Measurements from ENCODE around the gene TSPAN8. TPM values are rescaled to one million over a fixed set of nuclear protein-coding genes. Genes with fewer than 3 reads are reported as not detected.

Gene TSPAN8
- total and polyA plus RNA-seq, 5 donors from 2014 or later = not detected

GRCh38 chr12:71085575-71085974 is 72.2 kb downstream of the TSPAN8 start:
- ATAC-seq (ENCODE audit: low read depth in 2 of 2) (no peak), DNase-seq (no peak)
- Histone ChIP-seq H3K4me3 (ENCODE audit: low read depth, low read length) (no peak overlapping the region), H3K36me3 (ENCODE audit: control insufficient read depth, insufficient read depth, low read length) (no peaks in the 10 kb centered on the region), H3K27me3 (ENCODE audit: control insufficient read depth, insufficient read depth, low read length) (no peaks in the 10 kb centered on the region), H3K4me1 (ENCODE audit: control insufficient read depth, insufficient read depth, low read length, poor library complexity, severe bottlenecking) (no peaks in the 10 kb centered on the region), H3K27ac (ENCODE audit: insufficient read depth, low read length, poor library complexity, severe bottlenecking) (no peak overlapping the region), H3K9me3 (ENCODE audit: control insufficient read depth in 2 of 2, low read length in 2 of 2) (no peaks in the 10 kb centered on the region)
- no peak overlapping the region for H3K27ac Mint-ChIP-seq
- H3K9me3 Mint-ChIP-seq = peaks cover 0 to 10% (median 0%) of the 10 kb centered on the region in 7 donors
- no peaks in the 10 kb centered on the region for H3K36me3 Mint-ChIP-seq
- no peak overlapping the region for H3K4me3 Mint-ChIP-seq
- no peaks in the 10 kb centered on the region for H3K4me1 Mint-ChIP-seq
- no peaks in the 10 kb centered on the region for H3K27me3 Mint-ChIP-seq

GRCh38 chr12:71075743-71076142 is 82.1 kb downstream of the TSPAN8 start:
- Mint-ChIP-seq H3K9me3 (peaks cover 0 to 8% (median 2%) of the 10 kb centered on the region in 7 donors), H3K27ac (no peak overlapping the region)

More at GRCh38 chr12:71075743-71076142, 82.1 kb downstream of the TSPAN8 start:
- H3K27ac ChIP-seq (ENCODE audit: insufficient read depth, low read length, poor library complexity, severe bottlenecking) = no peak overlapping the region
- no peaks in the 10 kb centered on the region for H3K27me3 ChIP-seq (ENCODE audit: control insufficient read depth, insufficient read depth, low read length)
- no peaks in the 10 kb centered on the region for H3K4me1 ChIP-seq (ENCODE audit: control insufficient read depth, insufficient read depth, low read length, poor library complexity, severe bottlenecking)
- Mint-ChIP-seq H3K4me1 (no peaks in the 10 kb centered on the region), H3K27me3 (no peaks in the 10 kb centered on the region), H3K36me3 (no peaks in the 10 kb centered on the region), H3K4me3 (no peak overlapping the region)
- no peak overlapping the region for H3K4me3 ChIP-seq (ENCODE audit: low read depth, low read length)
- H3K9me3 ChIP-seq (ENCODE audit: control insufficient read depth in 2 of 2, low read length in 2 of 2) = no peaks in the 10 kb centered on the region
- H3K36me3 ChIP-seq (ENCODE audit: control insufficient read depth, insufficient read depth, low read length) = no peaks in the 10 kb centered on the region
- no peak for DNase-seq
- no peak for ATAC-seq (ENCODE audit: low read depth in 2 of 2)

Other genes starting within 250 kb of the TSPAN8 start
- not detected for gene PTPRR, start 237.3 kb downstream of the TSPAN8 start, total RNA-seq
- not detected for gene PTPRR, start 237.3 kb downstream of the TSPAN8 start, polyA plus RNA-seq